Tibial nerve (tissue), 3 donors: Measurements from ENCODE around the gene MAN1B1.

Experiments
- POLR2A ChIP-seq, 2 donors: fragments of 450-650 bp; IDR thresholded peaks; one replicate each; pipeline ENCODE4 v1.6.1; 2017; ENCODE audit warnings: antibody characterized with exemption in 2 of 2, mild to moderate bottlenecking in 2 of 2, moderate library complexity in 2 of 2
- TF ChIP-seq, protein P1 (sequence below), 5 experiments: fragments of 200-600 bp in 3 of 5; fragments of 450-650 bp in 2 of 5; sonication (generic) in 3 of 5; IDR thresholded peaks; one replicate each; pipeline ENCODE4 v1.5.1; 2016 to 2019; ENCODE audit warnings: antibody characterized with exemption in 5 of 5, mild to moderate bottlenecking in 3 of 5, moderate library complexity in 2 of 5

DNA sequence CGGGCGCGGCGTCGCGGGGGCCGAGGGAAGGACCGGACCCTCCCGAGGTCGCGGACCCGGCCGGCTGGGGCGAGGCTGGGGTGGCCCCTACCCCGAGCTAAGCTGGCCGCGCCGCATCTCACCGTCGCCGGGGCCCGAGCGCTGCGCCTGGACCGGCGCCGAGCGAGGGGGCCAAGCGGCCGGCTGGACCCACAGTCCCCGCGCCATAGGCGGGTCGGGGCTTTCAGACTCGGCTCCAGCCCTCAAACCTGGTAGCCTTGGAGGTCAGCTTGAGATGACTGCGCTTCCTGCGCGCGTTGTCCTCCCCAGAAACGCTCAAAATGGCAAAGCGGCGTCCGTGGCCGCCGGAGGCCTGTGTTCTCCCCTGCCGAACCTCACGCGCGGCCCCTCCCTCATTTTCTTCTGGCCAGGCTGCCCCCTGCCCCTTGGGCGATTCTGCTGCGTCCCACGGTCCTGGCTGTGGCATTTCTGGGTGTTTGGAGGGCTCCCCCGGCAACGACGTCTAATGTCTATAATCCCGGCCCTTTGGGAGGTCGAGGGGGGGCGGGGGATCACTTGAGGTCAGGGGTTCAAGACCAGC is 43.5 kb downstream of the MAN1B1 start:
- TF ChIP-seq, protein P1, sequence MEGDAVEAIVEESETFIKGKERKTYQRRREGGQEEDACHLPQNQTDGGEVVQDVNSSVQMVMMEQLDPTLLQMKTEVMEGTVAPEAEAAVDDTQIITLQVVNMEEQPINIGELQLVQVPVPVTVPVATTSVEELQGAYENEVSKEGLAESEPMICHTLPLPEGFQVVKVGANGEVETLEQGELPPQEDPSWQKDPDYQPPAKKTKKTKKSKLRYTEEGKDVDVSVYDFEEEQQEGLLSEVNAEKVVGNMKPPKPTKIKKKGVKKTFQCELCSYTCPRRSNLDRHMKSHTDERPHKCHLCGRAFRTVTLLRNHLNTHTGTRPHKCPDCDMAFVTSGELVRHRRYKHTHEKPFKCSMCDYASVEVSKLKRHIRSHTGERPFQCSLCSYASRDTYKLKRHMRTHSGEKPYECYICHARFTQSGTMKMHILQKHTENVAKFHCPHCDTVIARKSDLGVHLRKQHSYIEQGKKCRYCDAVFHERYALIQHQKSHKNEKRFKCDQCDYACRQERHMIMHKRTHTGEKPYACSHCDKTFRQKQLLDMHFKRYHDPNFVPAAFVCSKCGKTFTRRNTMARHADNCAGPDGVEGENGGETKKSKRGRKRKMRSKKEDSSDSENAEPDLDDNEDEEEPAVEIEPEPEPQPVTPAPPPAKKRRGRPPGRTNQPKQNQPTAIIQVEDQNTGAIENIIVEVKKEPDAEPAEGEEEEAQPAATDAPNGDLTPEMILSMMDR (IDR thresholded peaks at IDR 0.05) = no peak
- no peak for TF ChIP-seq POLR2A (IDR thresholded peaks at IDR 0.05)
